Measurements from ENCODE around the gene ASAP2.

ASAP2 gene

GRCh38 chr2:9410108-9410507, 203.5 kb downstream of the ASAP2 start:
- no peak for DNase-seq

DNA sequence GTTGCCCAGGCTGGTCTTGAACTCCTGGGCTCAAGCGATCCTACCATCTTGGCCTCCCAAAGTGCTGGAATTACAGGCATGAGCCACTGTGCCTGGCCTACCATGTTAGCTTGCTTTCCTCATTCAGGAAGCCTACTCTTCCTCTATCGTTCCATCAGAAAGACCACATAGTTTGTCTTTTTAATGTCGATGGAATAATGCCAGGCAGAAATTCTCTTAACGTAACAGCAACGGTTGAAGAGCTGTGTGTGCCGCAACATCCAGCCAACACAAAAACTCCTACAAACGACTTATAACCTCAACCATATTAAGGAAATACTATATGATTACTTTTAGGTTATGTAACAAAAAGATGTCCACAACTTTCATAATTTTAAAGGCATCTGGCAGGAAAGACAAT, 206.2 kb downstream of the ASAP2 start:
- no peak for DNase-seq

GRCh38 chr2:9415516-9416169, 209.0 kb downstream of the ASAP2 start:
- DNase-seq = no peak

DNA sequence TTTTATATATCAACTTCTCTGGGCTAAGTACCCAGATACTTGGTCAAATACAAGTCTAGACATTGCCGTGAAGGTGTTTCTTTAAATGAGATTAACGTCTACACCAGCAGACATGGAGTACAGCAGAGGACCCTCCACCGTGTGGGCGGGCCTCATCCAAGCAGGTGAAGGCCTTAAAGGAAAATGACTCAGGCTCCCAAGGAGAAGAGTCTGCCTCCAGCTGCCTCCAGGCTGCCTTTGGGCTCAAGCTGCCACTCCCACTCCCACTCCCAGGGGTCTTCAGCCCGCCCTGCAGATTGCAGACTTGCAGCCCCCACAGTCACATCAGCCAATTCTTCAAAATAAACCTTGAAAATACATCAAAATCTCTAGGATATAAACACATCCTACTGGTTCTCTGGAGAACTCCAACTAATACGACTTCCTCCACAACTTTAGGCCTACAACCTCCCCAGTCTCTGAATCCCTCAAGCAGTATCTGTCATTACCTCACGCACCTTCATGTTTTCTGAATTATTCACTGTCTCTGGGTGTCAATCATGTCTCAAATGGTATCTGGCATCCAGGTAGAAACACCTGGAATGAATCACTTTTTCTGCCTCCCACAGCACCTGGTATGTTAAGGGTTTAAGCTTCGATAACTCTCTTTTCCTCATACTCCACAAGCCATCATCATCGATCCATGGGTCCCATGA, 209.8 kb downstream of the ASAP2 start:
- DNase-seq = no peak

DNA sequence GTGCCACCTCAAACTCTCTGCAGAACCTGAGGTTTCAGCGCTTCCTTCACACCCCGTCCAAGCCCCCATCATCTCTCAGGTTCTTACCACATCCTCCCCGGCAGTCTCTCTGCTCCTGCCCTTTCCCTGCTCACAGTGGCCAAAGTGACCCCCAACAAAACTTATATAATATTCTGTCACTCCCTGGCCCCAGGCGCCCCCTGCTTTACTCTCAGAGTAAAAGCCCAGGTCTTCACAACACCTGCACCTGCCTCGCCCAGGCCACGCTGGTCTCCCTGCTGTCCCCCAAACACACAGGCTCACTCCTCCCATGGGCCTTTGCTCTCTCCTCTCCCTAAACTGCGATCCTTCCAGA, 210.3 kb downstream of the ASAP2 start:
- DNase-seq = no peak

DNA sequence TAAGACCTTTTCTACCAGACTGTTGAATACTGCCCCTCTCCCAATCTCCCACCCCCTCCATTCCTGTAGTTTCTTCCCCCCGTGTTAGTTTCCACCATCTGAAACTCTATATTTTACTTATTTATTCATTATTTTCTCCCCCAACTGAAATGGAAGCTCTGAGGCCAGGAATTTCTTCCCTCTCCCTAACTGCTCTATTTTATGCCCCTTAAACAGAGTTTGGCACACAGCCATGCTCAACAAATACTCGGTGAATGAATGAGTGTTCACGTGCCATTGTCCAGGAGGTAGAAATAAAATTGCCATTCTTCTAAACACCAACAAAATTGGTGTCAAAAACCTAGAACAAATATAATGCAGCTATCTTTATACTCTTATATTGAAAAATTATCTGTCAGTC, 211.1 kb downstream of the ASAP2 start:
- no peak for DNase-seq

- no peak for DNase-seq
These were observed 212.1 kb downstream of the ASAP2 start for GRCh38 chr2:9418746-9419145.

DNA sequence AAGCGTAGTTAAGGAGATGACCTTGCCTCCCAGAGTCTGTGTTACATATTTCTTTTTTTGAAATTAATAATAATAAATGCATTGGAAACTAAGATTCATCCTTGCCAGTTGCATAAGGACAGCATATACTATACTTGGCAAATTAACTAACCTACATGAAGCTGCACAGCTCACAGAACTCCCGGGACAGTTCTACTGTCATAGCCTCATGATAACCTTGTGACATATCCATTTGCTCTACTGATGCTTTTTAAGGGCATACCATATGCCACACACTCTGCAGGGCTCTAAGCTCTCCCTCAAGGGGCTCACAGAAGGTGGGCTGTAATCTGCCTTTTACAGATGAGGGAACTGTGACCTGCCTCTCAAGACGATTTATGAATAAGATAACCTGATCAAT, 212.9 kb downstream of the ASAP2 start:
- DNase-seq = no peak

DNA sequence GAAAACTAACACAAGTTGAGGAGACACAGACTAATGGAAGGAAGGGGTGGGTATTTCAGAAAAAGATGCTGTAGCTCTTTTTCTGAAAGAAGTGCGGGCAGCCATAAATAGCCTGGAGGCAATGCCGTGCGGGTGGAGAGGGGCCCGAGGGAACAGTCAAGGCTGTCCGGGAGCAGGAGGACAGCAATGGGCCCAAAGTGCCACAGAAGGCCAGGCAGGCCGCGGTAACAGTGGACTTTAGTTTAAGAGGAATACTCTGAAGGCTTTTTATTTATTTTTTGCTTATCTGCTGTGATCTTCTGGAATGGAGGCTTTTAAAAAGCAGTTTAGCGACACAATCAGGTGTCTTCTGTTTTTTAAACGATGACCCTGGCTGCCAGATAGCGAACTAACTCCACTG, 213.9 kb downstream of the ASAP2 start:
- no peak for DNase-seq

DNA sequence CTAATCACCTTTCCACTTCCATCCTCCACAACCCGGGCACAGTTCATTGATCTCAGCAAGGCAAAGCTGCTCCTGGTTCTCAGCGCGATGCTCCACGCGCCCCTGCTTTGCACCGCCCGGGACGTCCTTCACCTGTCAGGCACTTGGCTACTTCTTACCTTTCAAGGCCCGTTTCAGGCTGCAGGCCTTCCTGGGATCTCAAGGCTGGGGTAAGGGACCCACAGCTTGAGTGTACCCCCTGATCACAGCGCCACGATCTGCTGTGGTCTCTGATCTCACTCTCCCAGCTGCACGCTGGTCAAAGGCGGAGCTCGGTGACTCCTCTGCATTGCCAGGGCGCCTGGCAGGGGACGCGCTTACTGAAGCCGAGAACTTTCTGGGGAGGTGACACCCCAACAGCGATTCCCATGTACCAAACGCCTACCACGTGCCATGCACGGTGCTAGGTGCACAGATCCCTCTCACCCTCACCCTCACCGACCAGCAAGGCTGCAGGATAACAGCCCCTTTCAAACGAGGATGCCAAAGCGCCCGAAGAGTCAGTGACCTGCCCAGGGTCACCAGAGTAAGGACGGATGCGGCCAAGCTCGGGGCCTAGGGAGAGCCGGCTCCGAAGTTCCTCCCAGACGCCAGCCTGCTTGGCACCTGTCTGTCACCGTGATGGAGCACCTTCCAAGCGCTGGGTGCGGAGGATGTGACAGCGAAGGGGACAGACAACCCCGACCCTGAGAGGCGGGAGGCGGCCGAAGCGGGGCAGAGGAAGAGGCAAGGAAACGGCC, 215.9 kb downstream of the ASAP2 start:
- peak; percentile 55 to 65 for DNase-seq

- peak; percentile 97 to 98 for DNase-seq
These were observed 216.7 kb downstream of the ASAP2 start, which contains the start of the genes CPSF3 and ITGB1BP1 for GRCh38 chr2:9423100-9423921. Gene CPSF3 (plus strand): TSS chr2:9423654. CDS start chr2:9423774, 120 bp downstream. Gene ITGB1BP1 (minus strand): TSS chr2:9423528. CDS start chr2:9418697, 4,831 bp downstream.

DNA sequence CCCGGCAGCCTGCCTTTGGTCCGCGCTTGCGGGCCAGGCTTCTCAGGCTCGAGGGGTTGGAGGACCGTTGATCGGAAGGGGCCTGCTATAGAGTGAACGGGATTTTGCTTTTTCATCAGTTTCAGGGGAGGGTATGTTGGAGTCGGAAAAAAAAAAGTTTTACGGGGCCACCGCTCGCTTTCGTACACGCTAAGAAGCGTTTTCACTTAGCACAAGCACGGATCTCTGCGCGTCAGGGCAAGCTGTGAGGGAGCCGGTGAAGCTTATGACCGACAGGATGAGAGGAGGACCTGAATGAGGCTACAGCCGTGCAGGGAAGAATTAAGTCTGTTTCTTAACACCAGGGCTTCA, 217.3 kb downstream of the ASAP2 start:
- peak in 1 of 2 experiments; percentile 32 for DNase-seq

GRCh38 chr2:9424447-9425164, 218.0 kb downstream of the ASAP2 start:
- DNase-seq = no peak

DNA sequence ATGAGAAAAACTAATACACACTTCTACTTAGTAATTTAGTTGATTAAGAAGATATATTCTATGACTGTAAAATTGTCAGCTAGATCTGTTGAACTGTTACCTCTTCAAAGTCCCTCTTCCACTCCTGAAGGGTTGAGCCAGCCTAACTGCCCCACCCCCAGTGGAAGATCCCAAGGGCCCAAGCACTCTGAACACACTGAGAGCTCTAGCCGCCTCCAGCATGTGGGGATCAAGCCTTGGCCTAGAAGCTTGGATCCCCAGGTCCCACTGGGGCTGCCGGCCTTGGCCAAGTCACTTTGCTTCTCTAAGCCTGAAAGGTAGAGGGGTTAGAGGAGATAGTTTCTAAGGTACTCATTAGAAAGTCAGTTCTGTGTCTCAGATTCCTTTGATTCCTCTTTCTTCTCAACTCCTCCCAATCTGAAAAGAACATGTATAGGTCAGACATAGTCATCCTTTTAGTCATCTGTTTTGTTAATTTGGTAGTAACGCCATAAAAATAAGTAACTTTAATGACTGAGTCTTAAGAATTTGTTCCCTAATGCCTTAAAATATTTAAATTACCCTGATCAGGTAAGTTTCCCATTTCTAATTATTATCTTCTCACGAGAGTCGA, 222.5 kb downstream of the ASAP2 start:
- no peak for DNase-seq

- DNase-seq = no peak
These were observed 224.0 kb downstream of the ASAP2 start for GRCh38 chr2:9430316-9431293.

- DNase-seq = no peak
These were observed 227.9 kb downstream of the ASAP2 start for GRCh38 chr2:9434489-9434888.

GRCh38 chr2:9439536-9439935, 232.9 kb downstream of the ASAP2 start:
- DNase-seq = no peak

- DNase-seq = no peak
These were observed 233.6 kb downstream of the ASAP2 start for GRCh38 chr2:9440058-9440727.

DNA sequence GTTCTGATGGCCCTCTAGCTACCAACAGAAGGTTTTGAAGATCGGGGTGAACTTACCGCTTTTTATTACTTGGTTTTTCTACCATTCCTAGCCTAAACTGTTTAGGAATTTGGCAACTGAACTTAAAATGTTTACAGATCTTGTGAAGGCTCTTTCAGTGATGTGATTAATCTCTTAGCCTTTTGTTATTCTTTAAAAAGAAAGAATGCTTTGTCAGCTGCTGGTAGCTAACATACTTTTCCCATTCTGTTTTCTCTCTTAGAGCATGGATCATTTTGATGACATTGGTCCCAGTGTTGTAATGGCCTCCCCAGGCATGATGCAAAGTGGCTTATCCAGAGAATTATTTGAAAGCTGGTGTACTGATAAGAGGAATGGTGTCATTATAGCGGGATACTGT, 234.9 kb downstream of the ASAP2 start:
- no peak for DNase-seq

GRCh38 chr2:9443526-9443925, 236.9 kb downstream of the ASAP2 start:
- DNase-seq = no peak
